DOHH2 (cell line): Measurements from ENCODE around the gene PCP2.

Source experiments
- H3F3A ChIP-seq: fragments of 200-600 bp; sonication (generic), shearing (Covaris generic); 2 replicates; pipeline ENCODE4 v1.6.0; 2016; ENCODE audit warnings: antibody characterized with exemption, mild to moderate bottlenecking; ENCODE audit not compliant: control insufficient read depth, insufficient read depth
- H3K27ac ChIP-seq: fragments of 200-600 bp; sonication (generic); 2 replicates; pipeline ENCODE4 v1.5.1; 2014; ENCODE audit warnings: low read depth, mild to moderate bottlenecking, low read length, moderate library complexity
- H3K27me3 ChIP-seq: fragments of 200-600 bp; sonication (generic); 2 replicates; pipeline ENCODE4 v1.6.1; 2014; ENCODE audit warnings: mild to moderate bottlenecking, low read length, mixed read lengths; ENCODE audit not compliant: control insufficient read depth
- H3K36me3 ChIP-seq: fragments of 200-600 bp; sonication (generic); 2 replicates; pipeline ENCODE4 v1.6.1; 2014; ENCODE audit warnings: mild to moderate bottlenecking, low read length, moderate library complexity, mixed read lengths; ENCODE audit not compliant: control insufficient read depth
- H3K4me1 ChIP-seq: fragments of 200-600 bp; sonication (generic); 2 replicates; pipeline ENCODE4 v1.6.1; 2014; ENCODE audit warnings: mild to moderate bottlenecking, low read length, mixed read lengths; ENCODE audit not compliant: control insufficient read depth
- H3K4me2 ChIP-seq: fragments of 200-600 bp; sonication (generic); 2 replicates; pipeline ENCODE4 v1.6.0; 2014; ENCODE audit warnings: mild to moderate bottlenecking, low read length, moderate library complexity
- H3K4me3 ChIP-seq: fragments of 200-600 bp; sonication (generic); 2 replicates; pipeline ENCODE4 v1.5.1; 2014; ENCODE audit warnings: mild to moderate bottlenecking, low read length, mixed read lengths
- H3K79me2 ChIP-seq: fragments of 200-600 bp; sonication (generic); 2 replicates; pipeline ENCODE4 v1.6.1; 2014; ENCODE audit warnings: mild to moderate bottlenecking, low read length, mixed read lengths; ENCODE audit not compliant: control insufficient read depth
- H3K9me2 ChIP-seq: fragments of 200-600 bp; sonication (generic); replicated peaks from 2 replicates; pipeline ENCODE4 v1.6.1; 2014; ENCODE audit warnings: mild to moderate bottlenecking, low read length, mixed read lengths; ENCODE audit not compliant: control insufficient read depth
- H3K9me3 ChIP-seq: fragments of 200-600 bp; sonication (generic); 2 replicates; pipeline ENCODE4 v1.6.1; 2014; ENCODE audit warnings: antibody characterized with exemption, low read length, mixed read lengths; ENCODE audit not compliant: control insufficient read depth, insufficient read depth
- H4K20me1 ChIP-seq: fragments of 200-600 bp; sonication (generic); 2 replicates; pipeline ENCODE4 v1.6.0; 2014; ENCODE audit warnings: low read depth, mild to moderate bottlenecking, antibody characterized with exemption, low read length, moderate library complexity; ENCODE audit not compliant: control insufficient read depth, insufficient read depth
- EZH2phosphoT487 ChIP-seq: fragments of 200-600 bp; sonication (generic); IDR thresholded peaks from 2 replicates; pipeline ENCODE4 v1.6.1; 2017; ENCODE audit warnings: borderline replicate concordance, mild to moderate bottlenecking, antibody characterized with exemption, low read length, moderate library complexity, mixed read lengths
- TF ChIP-seq, protein P1 (sequence below): fragments of 200-600 bp; sonication (generic); IDR thresholded peaks from one replicate; pipeline ENCODE4 v1.5.1; 2014; ENCODE audit warnings: antibody characterized with exemption, mild to moderate bottlenecking, low read depth, low read length; ENCODE audit not compliant: poor library complexity, severe bottlenecking

PCP2 gene

DNA sequence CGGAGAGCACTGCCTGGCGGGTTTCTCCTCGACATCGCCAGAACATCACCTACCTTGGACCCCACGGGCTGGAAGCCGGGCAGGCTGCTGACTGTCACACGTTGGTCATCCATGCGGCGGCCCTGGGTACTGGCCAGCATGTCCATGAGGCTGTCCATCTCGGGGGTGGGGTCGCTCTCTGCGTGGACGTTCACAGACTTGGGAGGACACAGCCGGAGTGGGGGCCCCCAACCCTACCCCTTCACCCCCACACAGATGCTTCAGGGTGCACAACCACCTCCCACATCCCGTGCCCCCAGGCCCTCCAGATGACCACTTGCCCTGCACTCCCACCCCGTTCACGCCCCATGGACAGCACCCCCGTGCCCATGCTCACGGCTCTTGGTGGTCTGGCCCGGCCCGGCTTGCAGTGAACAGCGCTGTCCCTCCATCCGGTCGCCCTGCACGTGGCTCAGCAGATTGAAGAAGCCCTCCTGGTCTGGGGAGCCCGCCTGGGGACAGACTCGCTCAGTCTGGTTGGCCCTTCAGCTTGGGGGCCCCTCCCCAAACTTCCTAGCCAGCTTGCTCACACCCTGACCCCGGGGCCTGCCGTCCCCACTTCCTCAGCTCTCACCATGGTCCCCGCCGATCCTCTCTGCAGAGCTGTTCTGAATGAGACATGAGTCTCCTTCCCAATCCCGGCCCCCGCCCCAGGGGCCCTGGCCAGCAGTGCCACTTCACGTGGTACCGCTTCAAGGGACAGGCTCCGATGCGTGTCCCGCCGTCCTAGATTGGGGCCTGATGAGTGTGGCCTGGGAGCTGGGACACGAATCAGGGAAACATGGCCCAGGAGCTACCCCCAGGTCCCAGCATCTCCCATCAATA, 947 bp downstream of the PCP2 start:
- H3K4me1 ChIP-seq: peaks cover 39% of the 10 kb centered on the region

DNA sequence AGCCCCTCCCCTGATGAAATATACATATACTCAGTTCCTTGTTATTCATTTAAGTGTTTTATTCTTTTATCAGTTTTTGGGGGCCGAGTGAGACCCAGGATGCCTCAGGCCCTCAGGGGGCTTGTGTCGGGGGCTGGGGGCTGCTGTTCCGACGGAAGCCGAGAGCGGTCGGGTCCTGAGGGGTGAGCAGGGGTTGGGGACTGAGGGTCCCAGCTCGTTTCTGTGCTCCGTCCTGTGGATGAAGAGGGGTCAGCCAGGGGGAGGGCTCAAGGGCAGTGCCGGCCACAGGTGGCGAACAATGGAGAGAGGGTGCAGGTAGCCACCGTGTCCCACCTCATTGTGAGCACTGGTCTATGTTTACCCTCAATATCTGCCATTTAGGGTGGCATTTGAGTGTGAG, 1.9 kb downstream of the PCP2 start:
- H3K27ac ChIP-seq: no peak overlapping the region
- TF ChIP-seq, protein P1, sequence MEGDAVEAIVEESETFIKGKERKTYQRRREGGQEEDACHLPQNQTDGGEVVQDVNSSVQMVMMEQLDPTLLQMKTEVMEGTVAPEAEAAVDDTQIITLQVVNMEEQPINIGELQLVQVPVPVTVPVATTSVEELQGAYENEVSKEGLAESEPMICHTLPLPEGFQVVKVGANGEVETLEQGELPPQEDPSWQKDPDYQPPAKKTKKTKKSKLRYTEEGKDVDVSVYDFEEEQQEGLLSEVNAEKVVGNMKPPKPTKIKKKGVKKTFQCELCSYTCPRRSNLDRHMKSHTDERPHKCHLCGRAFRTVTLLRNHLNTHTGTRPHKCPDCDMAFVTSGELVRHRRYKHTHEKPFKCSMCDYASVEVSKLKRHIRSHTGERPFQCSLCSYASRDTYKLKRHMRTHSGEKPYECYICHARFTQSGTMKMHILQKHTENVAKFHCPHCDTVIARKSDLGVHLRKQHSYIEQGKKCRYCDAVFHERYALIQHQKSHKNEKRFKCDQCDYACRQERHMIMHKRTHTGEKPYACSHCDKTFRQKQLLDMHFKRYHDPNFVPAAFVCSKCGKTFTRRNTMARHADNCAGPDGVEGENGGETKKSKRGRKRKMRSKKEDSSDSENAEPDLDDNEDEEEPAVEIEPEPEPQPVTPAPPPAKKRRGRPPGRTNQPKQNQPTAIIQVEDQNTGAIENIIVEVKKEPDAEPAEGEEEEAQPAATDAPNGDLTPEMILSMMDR: no peak
- no peak for TF ChIP-seq EZH2phosphoT487
- no peaks in the 10 kb centered on the region for H3K9me2 ChIP-seq
- H3K79me2 ChIP-seq: peaks cover 53% of the 10 kb centered on the region
- no peaks in the 10 kb centered on the region for H3F3A ChIP-seq
- H4K20me1 ChIP-seq: no peaks in the 10 kb centered on the region
- H3K4me1 ChIP-seq: peaks cover 35% of the 10 kb centered on the region
- no peak overlapping the region for H3K4me3 ChIP-seq
- no peaks in the 10 kb centered on the region for H3K27me3 ChIP-seq
- no peaks in the 10 kb centered on the region for H3K9me3 ChIP-seq
- H3K4me2 ChIP-seq: no peak overlapping the region
- H3K36me3 ChIP-seq: peaks cover 12% of the 10 kb centered on the region

More for the DNA sequence above, 947 bp downstream of the PCP2 start:
- no peak overlapping the region for H3K4me2 ChIP-seq
- no peak overlapping the region for H3K27ac ChIP-seq
- H3K9me2 ChIP-seq: no peaks in the 10 kb centered on the region
- H3K27me3 ChIP-seq: no peaks in the 10 kb centered on the region
- no peak overlapping the region for H3K4me3 ChIP-seq
- H3F3A ChIP-seq: no peaks in the 10 kb centered on the region
- no peaks in the 10 kb centered on the region for H4K20me1 ChIP-seq
- TF ChIP-seq EZH2phosphoT487: no peak
- TF ChIP-seq, protein P1: no peak
- peaks cover 48% of the 10 kb centered on the region for H3K79me2 ChIP-seq
- no peaks in the 10 kb centered on the region for H3K9me3 ChIP-seq
- peaks cover 3% of the 10 kb centered on the region for H3K36me3 ChIP-seq

DNA sequence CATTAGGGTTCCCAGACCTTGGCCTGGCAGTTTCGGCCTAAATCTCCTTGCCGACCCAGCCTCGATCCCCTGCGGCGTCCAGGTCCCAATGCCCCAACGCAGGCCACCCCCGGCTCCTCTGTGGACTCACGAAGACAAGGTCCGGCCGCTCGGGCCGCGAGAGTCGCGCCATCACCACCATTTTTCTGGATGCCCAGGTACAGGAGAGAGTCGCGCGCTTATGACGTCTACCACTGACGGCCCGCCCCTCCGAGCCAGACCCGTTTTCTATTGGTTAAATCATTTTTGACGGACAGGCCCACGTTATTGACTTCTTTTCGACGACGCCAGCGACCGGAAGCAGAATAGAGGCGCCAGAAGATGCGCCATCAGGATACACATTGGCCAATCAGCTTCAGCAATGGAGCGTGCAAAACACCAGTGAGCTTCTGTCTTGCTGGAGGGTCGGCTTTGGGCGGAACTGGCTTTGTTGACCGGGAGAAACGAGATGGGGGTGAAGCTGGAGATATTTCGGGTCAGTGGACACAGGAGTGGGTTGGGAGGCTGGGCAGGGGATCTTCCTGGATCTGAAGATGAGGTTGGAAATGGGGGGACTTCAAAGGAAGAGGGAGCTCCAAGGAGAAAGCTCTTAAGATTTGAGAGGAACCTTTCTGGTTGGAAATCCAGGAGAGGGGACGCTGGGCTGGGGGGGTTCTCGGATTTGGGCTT, 4.0 kb downstream of the PCP2 start, which contains the start of the genes PET100 and XAB2:
Gene PET100, plus strand, starts transcription at position 447 of the 708 bp plus-strand sequence. Its CDS starts 41 bp downstream, at position 488.
Gene XAB2, minus strand, starts transcription at position 199 of the 708 bp plus-strand sequence. Its CDS starts 18 bp downstream, at position 181.
- H3K79me2 ChIP-seq: peaks cover 60% of the 10 kb centered on the region
- H3K27ac ChIP-seq: peak within 1 kb of the TSS; percentile 24

More for the DNA sequence above, 4.0 kb downstream of the PCP2 start, which contains the start of the genes PET100 and XAB2:
- Histone ChIP-seq H3K27me3 (no peaks in the 10 kb centered on the region), H3K4me1 (peaks cover 21% of the 10 kb centered on the region), H3K4me3 (peak within 1 kb of the TSS; percentile 91), H3F3A (no peaks in the 10 kb centered on the region), H3K9me3 (no peaks in the 10 kb centered on the region), H3K36me3 (peaks cover 24% of the 10 kb centered on the region), H4K20me1 (no peaks in the 10 kb centered on the region), H3K9me2 (no peaks in the 10 kb centered on the region), H3K4me2 (peak within 1 kb of the TSS; percentile 90)
- TF ChIP-seq, protein P1: no peak
- no peak for TF ChIP-seq EZH2phosphoT487
